GM18867 (cell line): ENCODE measurements around the gene GRHL1.

Source experiments
- ATAC-seq: cut with Tn5 transposase; IDR thresholded peaks from one replicate; pipeline ENCODE4 v1.9.1; 2021; ENCODE audit warnings: mild to moderate bottlenecking, moderate library complexity; ENCODE audit not compliant: unreplicated experiment

GRHL1 gene

GRCh38 chr2:9992427-9993187 is 41.1 kb downstream of the GRHL1 start:
- ATAC-seq, result no peak

GRCh38 chr2:9993488-9994165 is 42.1 kb downstream of the GRHL1 start:
- no peak for ATAC-seq

- no peak for ATAC-seq
Observed at GRCh38 chr2:9994462-9994861, 43.0 kb downstream of the GRHL1 start.

GRCh38 chr2:9995059-9995458 is 43.6 kb downstream of the GRHL1 start:
- no peak for ATAC-seq

GRCh38 chr2:9996321-9996720 is 44.8 kb downstream of the GRHL1 start:
- no peak for ATAC-seq

- no peak for ATAC-seq
Observed at GRCh38 chr2:9997936-9998335, 46.4 kb downstream of the GRHL1 start.

GRCh38 chr2:9998916-9999654 is 47.6 kb downstream of the GRHL1 start:
- ATAC-seq, result no peak

GRCh38 chr2:9999693-10000092 is 48.2 kb downstream of the GRHL1 start:
- ATAC-seq, result no peak

- ATAC-seq, result no peak
Observed at GRCh38 chr2:10000541-10000940, 49.0 kb downstream of the GRHL1 start.

GRCh38 chr2:10001586-10001985 is 50.1 kb downstream of the GRHL1 start:
- ATAC-seq, result no peak

GRCh38 chr2:10002109-10002508 is 50.6 kb downstream of the GRHL1 start:
- no peak for ATAC-seq

- ATAC-seq, result no peak
Observed at GRCh38 chr2:10002681-10003080, 51.2 kb downstream of the GRHL1 start.

- ATAC-seq, result no peak
Observed at GRCh38 chr2:10003206-10004125, 52.0 kb downstream of the GRHL1 start.

GRCh38 chr2:10004401-10004800 is 52.9 kb downstream of the GRHL1 start:
- ATAC-seq, result no peak

GRCh38 chr2:10004836-10005235 is 53.3 kb downstream of the GRHL1 start:
- ATAC-seq, result no peak

- ATAC-seq, result no peak
Observed at GRCh38 chr2:10005461-10006235, 54.2 kb downstream of the GRHL1 start.

GRCh38 chr2:10006236-10007161 is 55.0 kb downstream of the GRHL1 start:
- no peak for ATAC-seq

- no peak for ATAC-seq
Observed at GRCh38 chr2:10007435-10007834, 55.9 kb downstream of the GRHL1 start.
